Osteocyte (in vitro differentiated cells): ENCODE results near the gene SLC18A3. TPM values are rescaled to one million over a fixed set of nuclear protein-coding genes. Genes with fewer than 3 reads are reported as not detected.

ENCODE experiments used
- DNase-seq: peaks from one replicate; pipeline ENCODE4 v3.0.0; 2021; ENCODE audit warnings: mixed read lengths; ENCODE audit not compliant: unreplicated experiment; ENCODE audit errors: extremely low spot score
- H3K27ac Mint-ChIP-seq: one replicate; pipeline ENCODE4 v1.8.0; 2021; ENCODE audit warnings: mild to moderate bottlenecking, mixed read lengths; ENCODE audit not compliant: unreplicated experiment
- H3K27me3 Mint-ChIP-seq: one replicate; pipeline ENCODE4 v1.8.0; 2021; ENCODE audit warnings: mixed read lengths; ENCODE audit not compliant: unreplicated experiment
- H3K36me3 Mint-ChIP-seq: one replicate; pipeline ENCODE4 v1.8.0; 2021; ENCODE audit warnings: mixed read lengths; ENCODE audit not compliant: unreplicated experiment
- H3K4me1 Mint-ChIP-seq: one replicate; pipeline ENCODE4 v1.8.0; 2021; ENCODE audit warnings: mixed read lengths; ENCODE audit not compliant: unreplicated experiment
- H3K4me3 Mint-ChIP-seq: one replicate; pipeline ENCODE4 v1.8.0; 2021; ENCODE audit warnings: mild to moderate bottlenecking, moderate library complexity, mixed read lengths; ENCODE audit not compliant: unreplicated experiment
- H3K9me3 Mint-ChIP-seq: one replicate; pipeline ENCODE4 v1.8.0; 2021; ENCODE audit warnings: mixed read lengths; ENCODE audit not compliant: unreplicated experiment
- total RNA-seq: library from RNA; stranded (reverse); gene quantifications from 2 replicates; pipeline ENCODE4 v1.2.1, GENCODE V29; 2021
- TF ChIP-seq, protein P1 (sequence below): fragments of 200-600 bp; sonication (generic); IDR thresholded peaks from 2 replicates; pipeline ENCODE4 v1.5.0; 2021; ENCODE audit warnings: antibody characterized with exemption, mild to moderate bottlenecking, moderate library complexity

SLC18A3 gene
- total RNA-seq, 1 donor from 2014 or later, result 0.32 TPM

DNA sequence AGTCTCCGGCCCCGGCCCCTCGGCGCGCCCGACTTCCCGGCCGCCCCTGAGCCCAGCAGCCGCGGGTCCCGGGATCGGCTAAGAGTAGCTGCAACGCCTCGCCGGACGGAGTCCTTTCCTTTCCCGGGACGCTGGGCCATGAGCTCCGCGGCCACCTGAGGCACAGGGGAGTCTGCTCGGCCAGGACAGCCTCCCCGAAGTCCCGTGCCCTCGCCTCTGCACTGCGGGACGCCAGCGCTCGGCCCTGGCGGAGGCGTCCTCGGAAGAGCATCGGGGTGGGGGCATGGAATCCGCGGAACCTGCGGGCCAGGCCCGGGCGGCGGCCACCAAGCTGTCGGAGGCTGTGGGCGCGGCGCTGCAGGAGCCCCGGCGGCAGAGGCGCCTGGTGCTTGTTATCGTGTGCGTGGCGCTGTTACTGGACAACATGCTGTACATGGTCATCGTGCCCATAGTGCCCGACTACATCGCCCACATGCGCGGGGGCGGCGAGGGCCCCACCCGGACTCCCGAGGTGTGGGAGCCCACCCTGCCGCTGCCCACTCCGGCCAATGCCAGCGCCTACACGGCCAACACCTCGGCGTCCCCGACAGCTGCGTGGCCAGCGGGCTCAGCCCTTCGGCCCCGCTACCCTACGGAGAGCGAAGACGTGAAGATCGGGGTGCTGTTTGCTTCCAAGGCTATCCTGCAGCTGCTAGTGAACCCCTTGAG, 502 bp downstream of the SLC18A3 start:
- DNase-seq, result no peak
- no peaks in the 10 kb centered on the region for H3K9me3 Mint-ChIP-seq
- TF ChIP-seq, protein P1, sequence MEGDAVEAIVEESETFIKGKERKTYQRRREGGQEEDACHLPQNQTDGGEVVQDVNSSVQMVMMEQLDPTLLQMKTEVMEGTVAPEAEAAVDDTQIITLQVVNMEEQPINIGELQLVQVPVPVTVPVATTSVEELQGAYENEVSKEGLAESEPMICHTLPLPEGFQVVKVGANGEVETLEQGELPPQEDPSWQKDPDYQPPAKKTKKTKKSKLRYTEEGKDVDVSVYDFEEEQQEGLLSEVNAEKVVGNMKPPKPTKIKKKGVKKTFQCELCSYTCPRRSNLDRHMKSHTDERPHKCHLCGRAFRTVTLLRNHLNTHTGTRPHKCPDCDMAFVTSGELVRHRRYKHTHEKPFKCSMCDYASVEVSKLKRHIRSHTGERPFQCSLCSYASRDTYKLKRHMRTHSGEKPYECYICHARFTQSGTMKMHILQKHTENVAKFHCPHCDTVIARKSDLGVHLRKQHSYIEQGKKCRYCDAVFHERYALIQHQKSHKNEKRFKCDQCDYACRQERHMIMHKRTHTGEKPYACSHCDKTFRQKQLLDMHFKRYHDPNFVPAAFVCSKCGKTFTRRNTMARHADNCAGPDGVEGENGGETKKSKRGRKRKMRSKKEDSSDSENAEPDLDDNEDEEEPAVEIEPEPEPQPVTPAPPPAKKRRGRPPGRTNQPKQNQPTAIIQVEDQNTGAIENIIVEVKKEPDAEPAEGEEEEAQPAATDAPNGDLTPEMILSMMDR, result no peak
- peaks cover 76% of the 10 kb centered on the region for H3K27me3 Mint-ChIP-seq
- peaks cover 21% of the 10 kb centered on the region for H3K4me1 Mint-ChIP-seq
- H3K36me3 Mint-ChIP-seq, result peaks cover 4% of the 10 kb centered on the region
- peak overlapping the region; percentile 14 for H3K4me3 Mint-ChIP-seq
- H3K27ac Mint-ChIP-seq, result no peak overlapping the region

DNA sequence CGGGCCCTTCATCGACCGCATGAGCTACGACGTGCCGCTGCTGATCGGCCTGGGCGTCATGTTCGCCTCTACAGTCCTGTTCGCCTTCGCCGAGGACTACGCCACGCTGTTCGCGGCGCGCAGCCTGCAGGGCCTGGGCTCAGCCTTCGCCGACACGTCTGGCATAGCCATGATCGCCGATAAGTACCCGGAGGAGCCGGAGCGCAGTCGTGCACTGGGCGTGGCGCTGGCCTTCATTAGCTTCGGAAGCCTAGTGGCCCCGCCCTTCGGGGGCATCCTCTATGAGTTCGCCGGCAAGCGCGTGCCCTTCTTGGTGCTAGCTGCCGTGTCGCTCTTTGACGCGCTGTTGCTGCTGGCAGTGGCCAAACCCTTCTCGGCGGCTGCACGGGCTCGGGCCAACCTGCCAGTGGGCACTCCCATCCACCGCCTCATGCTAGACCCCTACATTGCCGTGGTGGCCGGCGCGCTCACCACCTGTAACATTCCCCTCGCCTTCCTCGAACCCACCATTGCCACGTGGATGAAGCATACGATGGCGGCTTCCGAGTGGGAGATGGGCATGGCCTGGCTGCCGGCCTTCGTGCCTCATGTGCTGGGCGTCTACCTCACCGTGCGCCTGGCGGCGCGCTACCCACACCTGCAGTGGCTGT, 1.2 kb downstream of the SLC18A3 start:
- DNase-seq, result no peak
- Mint-ChIP-seq H3K4me1 (peaks cover 21% of the 10 kb centered on the region), H3K36me3 (peaks cover 4% of the 10 kb centered on the region), H3K9me3 (no peaks in the 10 kb centered on the region), H3K27me3 (peaks cover 78% of the 10 kb centered on the region), H3K27ac (no peak overlapping the region), H3K4me3 (peak overlapping the region; percentile 14)
- TF ChIP-seq, protein P1, result no peak

DNA sequence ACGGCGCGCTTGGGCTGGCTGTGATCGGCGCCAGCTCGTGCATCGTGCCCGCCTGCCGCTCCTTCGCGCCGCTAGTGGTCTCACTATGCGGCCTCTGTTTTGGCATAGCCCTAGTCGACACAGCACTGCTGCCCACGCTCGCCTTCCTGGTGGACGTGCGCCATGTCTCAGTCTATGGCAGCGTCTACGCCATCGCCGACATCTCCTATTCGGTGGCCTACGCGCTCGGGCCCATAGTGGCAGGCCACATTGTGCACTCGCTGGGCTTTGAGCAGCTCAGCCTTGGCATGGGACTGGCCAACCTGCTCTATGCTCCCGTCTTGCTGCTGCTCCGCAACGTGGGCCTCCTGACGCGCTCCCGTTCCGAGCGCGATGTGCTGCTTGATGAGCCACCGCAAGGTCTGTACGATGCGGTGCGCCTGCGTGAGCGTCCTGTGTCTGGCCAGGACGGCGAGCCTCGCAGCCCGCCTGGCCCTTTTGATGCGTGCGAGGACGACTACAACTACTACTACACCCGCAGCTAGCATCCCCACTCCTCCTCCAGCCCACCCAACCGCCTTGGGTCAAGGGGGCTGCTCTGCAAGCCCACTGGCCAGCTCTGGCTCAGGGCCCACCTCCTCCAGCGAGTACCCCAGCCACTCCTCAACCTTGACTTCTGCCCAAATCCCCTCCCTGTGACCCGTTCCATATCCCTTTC, 1.9 kb downstream of the SLC18A3 start:
- Mint-ChIP-seq H3K4me1 (peaks cover 21% of the 10 kb centered on the region), H3K36me3 (peaks cover 4% of the 10 kb centered on the region), H3K27ac (no peak overlapping the region), H3K4me3 (no peak overlapping the region), H3K27me3 (peaks cover 78% of the 10 kb centered on the region), H3K9me3 (no peaks in the 10 kb centered on the region)
- no peak for DNase-seq
- TF ChIP-seq, protein P1, result no peak

DNA sequence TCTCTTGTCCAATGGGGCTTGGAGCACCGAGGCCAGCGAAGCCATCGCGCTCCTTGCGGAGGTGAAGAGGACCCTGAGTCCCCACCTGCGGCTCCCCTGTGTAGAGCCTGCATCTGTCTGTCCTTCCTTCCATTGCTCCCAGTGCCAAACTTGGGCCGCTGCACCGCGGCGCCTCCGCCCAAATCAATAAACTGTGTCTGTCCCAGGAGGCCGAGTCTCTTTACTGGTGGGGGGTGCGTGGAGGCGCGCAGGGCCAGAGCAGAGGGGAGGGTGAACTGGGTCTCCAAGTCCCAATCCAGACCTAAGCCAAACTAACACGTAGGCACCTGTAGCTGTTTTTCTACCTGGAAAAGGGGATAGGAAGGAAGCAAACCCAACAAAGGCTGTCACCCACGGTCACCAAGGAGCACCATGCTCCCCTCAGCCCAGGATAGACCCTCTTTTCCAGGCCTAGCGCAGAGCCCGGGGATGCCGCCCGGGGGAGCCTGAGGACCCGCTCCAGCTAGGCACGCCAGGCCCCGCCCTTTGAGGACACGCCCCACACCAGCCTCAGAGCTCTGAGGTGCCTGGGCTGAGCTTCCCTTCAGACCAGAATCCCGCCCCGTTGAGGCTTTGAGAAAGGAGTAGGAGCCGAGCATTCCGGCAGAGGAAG, 2.5 kb downstream of the SLC18A3 start:
- no peaks in the 10 kb centered on the region for H3K9me3 Mint-ChIP-seq
- DNase-seq, result no peak
- TF ChIP-seq, protein P1, result no peak
- no peak overlapping the region for H3K4me3 Mint-ChIP-seq
- no peak overlapping the region for H3K27ac Mint-ChIP-seq
- H3K4me1 Mint-ChIP-seq, result peaks cover 18% of the 10 kb centered on the region
- H3K36me3 Mint-ChIP-seq, result peaks cover 4% of the 10 kb centered on the region
- H3K27me3 Mint-ChIP-seq, result peaks cover 78% of the 10 kb centered on the region
